Retina (tissue), 1 donor: Measurements from ENCODE around the gene RFX7.
"Not testable (repeated sequence)": the region's sequence is repeated elsewhere in the genome, so short reads cannot be mapped to it uniquely, and the experiment has no call there.

ENCODE experiments used
- DNase-seq: peaks from one replicate; pipeline ENCODE4 v3.0.0-alpha.2; 2016

The RFX7 gene

GRCh38 chr15:56203312-56203922 is 40.3 kb downstream of the RFX7 start:
- not testable (repeated sequence) for DNase-seq

GRCh38 chr15:56202701-56203100 is 41.0 kb downstream of the RFX7 start:
- DNase-seq = no peak

GRCh38 chr15:56199038-56199437 is 44.6 kb downstream of the RFX7 start:
- no peak for DNase-seq

GRCh38 chr15:56194035-56194434 is 49.6 kb downstream of the RFX7 start:
- DNase-seq = no peak

GRCh38 chr15:56192659-56193442 is 50.8 kb downstream of the RFX7 start:
- no peak for DNase-seq

GRCh38 chr15:56187665-56188064 is 56.0 kb downstream of the RFX7 start:
- DNase-seq = no peak

GRCh38 chr15:56185980-56186379 is 57.7 kb downstream of the RFX7 start:
- DNase-seq = no peak

GRCh38 chr15:56184516-56184915 is 59.2 kb downstream of the RFX7 start:
- DNase-seq = no peak

- DNase-seq = no peak
Measured at GRCh38 chr15:56180851-56181250, 62.8 kb downstream of the RFX7 start.

- DNase-seq = no peak
Measured at GRCh38 chr15:56176996-56177395, 66.7 kb downstream of the RFX7 start.

GRCh38 chr15:56175788-56176187 is 67.9 kb downstream of the RFX7 start:
- DNase-seq = no peak

GRCh38 chr15:56174649-56175048 is 69.0 kb downstream of the RFX7 start:
- DNase-seq = no peak

GRCh38 chr15:56168394-56168793 is 75.3 kb downstream of the RFX7 start:
- DNase-seq = no peak

GRCh38 chr15:56165234-56165633 is 78.4 kb downstream of the RFX7 start:
- no peak for DNase-seq

- DNase-seq = no peak
Measured at GRCh38 chr15:56160966-56161365, 82.7 kb downstream of the RFX7 start.

GRCh38 chr15:56156877-56157276 is 86.8 kb downstream of the RFX7 start:
- DNase-seq = no peak

- not testable (repeated sequence) for DNase-seq
Measured at GRCh38 chr15:56155278-56155677, 88.4 kb downstream of the RFX7 start.

- not testable (repeated sequence) for DNase-seq
Measured at GRCh38 chr15:56154768-56155167, 88.9 kb downstream of the RFX7 start.

GRCh38 chr15:56150204-56150603 is 93.5 kb downstream of the RFX7 start:
- DNase-seq = no peak

- no peak for DNase-seq
Measured at GRCh38 chr15:56148064-56148463, 95.6 kb downstream of the RFX7 start.

- no peak for DNase-seq
Measured at GRCh38 chr15:56146756-56147155, 96.9 kb downstream of the RFX7 start.

- DNase-seq = no peak
Measured at GRCh38 chr15:56128081-56128480, 115.6 kb downstream of the RFX7 start.

GRCh38 chr15:56126409-56126808 is 117.3 kb downstream of the RFX7 start:
- no peak for DNase-seq

GRCh38 chr15:56124391-56124790 is 119.3 kb downstream of the RFX7 start:
- no peak for DNase-seq

- DNase-seq = no peak
Measured at GRCh38 chr15:56105855-56106254, 137.8 kb downstream of the RFX7 start.
